Ectodermal cell (in vitro differentiated cells): ENCODE measurements around the gene PSMD7.

Experiments
- H3K27ac ChIP-seq: 2 replicates; pipeline ENCODE4 v1.7.0; 2013; ENCODE audit warnings: mild to moderate bottlenecking, low read depth, low read length; ENCODE audit not compliant: insufficient read depth, poor library complexity, severe bottlenecking
- H3K27me3 ChIP-seq: 2 replicates; pipeline ENCODE4 v1.7.0; 2013; ENCODE audit warnings: mild to moderate bottlenecking, low read length; ENCODE audit not compliant: insufficient read depth, control insufficient read depth, poor library complexity, severe bottlenecking
- H3K36me3 ChIP-seq: one replicate; pipeline ENCODE4 v1.7.0; 2013; ENCODE audit warnings: low read length; ENCODE audit not compliant: control insufficient read depth, insufficient read depth
- H3K4me1 ChIP-seq: one replicate; pipeline ENCODE4 v1.7.0; 2013; ENCODE audit warnings: low read length; ENCODE audit not compliant: control insufficient read depth, insufficient read depth
- H3K4me3 ChIP-seq: 2 replicates; pipeline ENCODE4 v1.7.0; 2013; ENCODE audit warnings: low read depth, low read length, control low read depth; ENCODE audit not compliant: insufficient read depth
- H3K9me3 ChIP-seq: 2 replicates; pipeline ENCODE4 v1.7.0; 2013; ENCODE audit warnings: mild to moderate bottlenecking, low read length, moderate library complexity; ENCODE audit not compliant: control insufficient read depth
- WGBS, 2 experiments: methylation state at CpG; one replicate each; pipeline ENCODE4 v1.1.7; 2013; ENCODE audit warnings: missing lambda C conversion rate in 2 of 2; 5-methylcytosine and 5-hydroxymethylcytosine counted together

Gene PSMD7

GRCh38 chr16:74275031-74275636 is 21.5 kb upstream of the PSMD7 start:
- Histone ChIP-seq H3K27me3 (no peaks in the 10 kb centered on the region), H3K36me3 (no peaks in the 10 kb centered on the region), H3K27ac (no peak overlapping the region), H3K9me3 (no peaks in the 10 kb centered on the region), H3K4me1 (no peaks in the 10 kb centered on the region), H3K4me3 (no peak overlapping the region)
- WGBS, 2 experiments, result 50 to 80% methylated on average over 1 to 2 of the region's 2 CpGs

DNA sequence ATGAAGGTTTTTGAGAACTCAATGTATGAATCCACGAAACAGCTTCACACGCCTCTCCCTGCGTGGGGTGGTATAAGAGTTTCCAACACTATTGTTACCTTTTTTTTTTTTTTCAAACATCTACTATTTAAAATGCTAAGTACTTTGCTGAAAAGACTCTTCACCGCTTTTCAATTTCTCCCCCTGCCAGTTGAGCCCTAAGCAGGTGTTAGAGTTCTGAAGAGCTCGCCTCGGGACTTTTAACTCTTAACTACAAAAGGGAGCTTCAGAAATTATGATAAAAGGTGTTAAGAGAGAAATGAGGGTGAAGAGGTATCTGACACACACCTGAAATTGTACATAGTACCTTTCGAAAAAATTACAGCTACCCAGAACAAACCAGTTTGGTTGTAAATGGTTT is 20.9 kb upstream of the PSMD7 start:
- WGBS, 2 experiments, result 23 to 43% methylated on average over 2 to 7 of the region's 7 CpGs
- H3K4me1 ChIP-seq, result no peaks in the 10 kb centered on the region
- no peak overlapping the region for H3K4me3 ChIP-seq
- no peaks in the 10 kb centered on the region for H3K36me3 ChIP-seq
- H3K9me3 ChIP-seq, result no peaks in the 10 kb centered on the region
- H3K27me3 ChIP-seq, result no peaks in the 10 kb centered on the region
- H3K27ac ChIP-seq, result no peak overlapping the region

GRCh38 chr16:74277974-74278373 is 18.6 kb upstream of the PSMD7 start:
- no peaks in the 10 kb centered on the region for H3K9me3 ChIP-seq
- 82 to 83% methylated on average over 2 of the region's 2 CpGs for WGBS, 2 experiments

GRCh38 chr16:74279266-74279665 is 17.3 kb upstream of the PSMD7 start:
- Histone ChIP-seq H3K4me1 (peaks cover 5% of the 10 kb centered on the region), H3K9me3 (no peaks in the 10 kb centered on the region), H3K36me3 (no peaks in the 10 kb centered on the region), H3K27ac (no peak overlapping the region), H3K27me3 (no peaks in the 10 kb centered on the region), H3K4me3 (no peak overlapping the region)
- 90 to 92% methylated on average over 3 of the region's 3 CpGs for WGBS, 2 experiments

More at GRCh38 chr16:74277974-74278373, 18.6 kb upstream of the PSMD7 start:
- no peak overlapping the region for H3K4me3 ChIP-seq
- H3K36me3 ChIP-seq, result no peaks in the 10 kb centered on the region
- no peak overlapping the region for H3K27ac ChIP-seq
- no peaks in the 10 kb centered on the region for H3K27me3 ChIP-seq
- H3K4me1 ChIP-seq, result peaks cover 5% of the 10 kb centered on the region

GRCh38 chr16:74279805-74280204 is 16.8 kb upstream of the PSMD7 start:
- WGBS, 2 experiments, result 91 to 94% methylated on average over 5 of the region's 6 CpGs
- Histone ChIP-seq H3K4me1 (peaks cover 5% of the 10 kb centered on the region), H3K4me3 (no peak overlapping the region), H3K27me3 (no peaks in the 10 kb centered on the region), H3K36me3 (no peaks in the 10 kb centered on the region), H3K9me3 (no peaks in the 10 kb centered on the region), H3K27ac (no peak overlapping the region)

DNA sequence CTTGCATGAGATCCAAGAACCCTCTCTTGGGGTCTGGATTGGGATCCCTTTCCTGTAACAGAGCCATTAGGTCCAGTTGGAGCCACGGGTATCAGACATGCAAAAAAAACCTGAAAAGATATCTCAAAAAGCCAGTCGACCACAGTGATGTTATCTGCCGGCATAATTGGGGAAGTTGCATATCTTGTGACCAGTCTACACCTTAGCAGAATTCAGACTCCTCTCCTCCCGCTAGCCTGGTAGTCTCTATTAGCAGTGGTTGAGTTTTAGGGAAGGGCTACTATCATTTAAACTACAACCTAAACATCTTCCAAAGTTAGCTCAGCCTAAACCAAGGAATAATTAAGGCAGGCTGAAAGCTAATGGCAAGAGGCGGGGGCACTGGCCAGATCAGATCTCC is 16.2 kb upstream of the PSMD7 start:
- no peaks in the 10 kb centered on the region for H3K9me3 ChIP-seq
- peaks cover 5% of the 10 kb centered on the region for H3K4me1 ChIP-seq
- no peaks in the 10 kb centered on the region for H3K27me3 ChIP-seq
- no peaks in the 10 kb centered on the region for H3K36me3 ChIP-seq
- H3K27ac ChIP-seq, result no peak overlapping the region
- H3K4me3 ChIP-seq, result no peak overlapping the region
- WGBS, 2 experiments, result 91 to 96% methylated on average over 4 to 5 of the region's 5 CpGs

- no peak overlapping the region for H3K27ac ChIP-seq
- H3K4me1 ChIP-seq, result peaks cover 5% of the 10 kb centered on the region
- H3K27me3 ChIP-seq, result no peaks in the 10 kb centered on the region
- H3K4me3 ChIP-seq, result no peak overlapping the region
- H3K9me3 ChIP-seq, result no peaks in the 10 kb centered on the region
- H3K36me3 ChIP-seq, result no peaks in the 10 kb centered on the region
- 81 to 91% methylated on average over 1 of the region's 1 CpG for WGBS, 2 experiments
These were observed 15.3 kb upstream of the PSMD7 start for GRCh38 chr16:74281300-74281699.

DNA sequence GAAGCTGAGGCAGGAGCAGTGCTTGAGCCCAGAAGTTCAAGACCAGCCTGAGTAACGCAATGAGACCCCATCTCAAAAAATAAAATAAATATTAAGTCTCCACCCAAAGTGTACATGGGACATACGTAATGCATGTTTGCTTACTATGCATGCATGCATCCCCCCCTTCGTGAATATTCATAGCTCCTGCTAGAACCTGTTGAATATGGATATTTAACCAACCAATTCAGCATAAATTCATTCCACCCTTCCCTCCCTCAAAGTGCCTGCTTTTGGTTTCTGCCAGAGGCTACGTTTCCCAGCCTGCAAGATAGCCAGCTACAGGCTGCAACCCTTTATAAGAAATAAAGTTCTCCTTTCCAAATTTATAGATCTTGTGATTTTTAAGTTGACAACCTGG is 12.9 kb upstream of the PSMD7 start:
- Histone ChIP-seq H3K27ac (no peak overlapping the region), H3K4me3 (no peak overlapping the region), H3K36me3 (no peaks in the 10 kb centered on the region)

GRCh38 chr16:74288065-74288464 is 8.5 kb upstream of the PSMD7 start:
- Histone ChIP-seq H3K27ac (no peak overlapping the region), H3K4me1 (no peaks in the 10 kb centered on the region), H3K4me3 (no peak overlapping the region), H3K36me3 (no peaks in the 10 kb centered on the region), H3K9me3 (no peaks in the 10 kb centered on the region), H3K27me3 (no peaks in the 10 kb centered on the region)
- WGBS, 2 experiments, result 91 to 95% methylated on average over 7 of the region's 7 CpGs

More for the DNA sequence above, 12.9 kb upstream of the PSMD7 start:
- H3K4me1 ChIP-seq, result peaks cover 5% of the 10 kb centered on the region
- no peaks in the 10 kb centered on the region for H3K27me3 ChIP-seq
- H3K9me3 ChIP-seq, result no peaks in the 10 kb centered on the region
- 94 to 95% methylated on average over 4 of the region's 4 CpGs for WGBS, 2 experiments

DNA sequence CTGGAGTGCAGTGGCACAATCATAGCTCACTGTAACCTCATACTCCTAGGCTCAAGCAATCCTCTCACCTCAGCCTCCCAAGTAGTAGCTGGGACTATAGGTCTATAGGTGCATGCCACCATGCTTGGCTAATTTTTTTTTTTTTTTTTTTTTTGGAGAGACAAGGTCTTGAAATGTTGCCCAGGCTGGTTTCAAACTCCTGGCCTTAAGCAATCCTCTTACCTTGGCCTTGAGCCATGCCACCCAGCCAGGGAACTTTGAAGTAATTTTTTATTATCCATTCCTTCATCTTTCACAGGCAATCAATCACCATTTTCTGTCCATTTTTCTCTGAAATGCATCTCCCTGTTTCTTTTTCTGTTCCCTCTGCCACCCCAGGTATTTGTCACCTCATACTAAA is 6.3 kb upstream of the PSMD7 start:
- Histone ChIP-seq H3K27ac (no peak overlapping the region), H3K4me1 (no peaks in the 10 kb centered on the region), H3K4me3 (no peak overlapping the region), H3K9me3 (no peaks in the 10 kb centered on the region), H3K36me3 (no peaks in the 10 kb centered on the region), H3K27me3 (no peaks in the 10 kb centered on the region)

- Histone ChIP-seq H3K4me1 (no peaks in the 10 kb centered on the region), H3K4me3 (no peak overlapping the region), H3K36me3 (no peaks in the 10 kb centered on the region), H3K27me3 (no peaks in the 10 kb centered on the region), H3K9me3 (no peaks in the 10 kb centered on the region), H3K27ac (no peak overlapping the region)
- 95 to 97% methylated on average over 5 of the region's 5 CpGs for WGBS, 2 experiments
These were observed 5.4 kb upstream of the PSMD7 start for GRCh38 chr16:74291176-74291575.
